Measurements from ENCODE around the gene ZNF888.

DNA sequence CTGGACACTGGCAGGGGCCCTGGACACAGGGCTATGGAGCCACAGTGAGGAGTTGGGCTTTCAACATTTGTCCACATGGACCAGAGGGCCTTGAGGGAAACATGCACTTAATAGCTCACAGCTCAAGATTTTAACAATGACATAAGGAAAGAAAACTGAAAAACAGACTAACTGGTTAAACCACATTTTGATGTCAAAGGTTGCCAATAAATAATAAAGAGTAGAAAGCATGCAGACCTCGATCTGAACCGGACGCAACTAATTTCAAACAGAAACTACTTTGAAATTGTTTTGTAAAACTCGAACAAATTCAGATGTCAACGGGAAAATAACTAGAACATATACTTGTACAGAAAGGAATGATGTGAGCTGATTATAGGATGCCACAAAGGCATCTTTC, 15.5 kb upstream of the ZNF888 start:
- TF ChIP-seq, protein P1, sequence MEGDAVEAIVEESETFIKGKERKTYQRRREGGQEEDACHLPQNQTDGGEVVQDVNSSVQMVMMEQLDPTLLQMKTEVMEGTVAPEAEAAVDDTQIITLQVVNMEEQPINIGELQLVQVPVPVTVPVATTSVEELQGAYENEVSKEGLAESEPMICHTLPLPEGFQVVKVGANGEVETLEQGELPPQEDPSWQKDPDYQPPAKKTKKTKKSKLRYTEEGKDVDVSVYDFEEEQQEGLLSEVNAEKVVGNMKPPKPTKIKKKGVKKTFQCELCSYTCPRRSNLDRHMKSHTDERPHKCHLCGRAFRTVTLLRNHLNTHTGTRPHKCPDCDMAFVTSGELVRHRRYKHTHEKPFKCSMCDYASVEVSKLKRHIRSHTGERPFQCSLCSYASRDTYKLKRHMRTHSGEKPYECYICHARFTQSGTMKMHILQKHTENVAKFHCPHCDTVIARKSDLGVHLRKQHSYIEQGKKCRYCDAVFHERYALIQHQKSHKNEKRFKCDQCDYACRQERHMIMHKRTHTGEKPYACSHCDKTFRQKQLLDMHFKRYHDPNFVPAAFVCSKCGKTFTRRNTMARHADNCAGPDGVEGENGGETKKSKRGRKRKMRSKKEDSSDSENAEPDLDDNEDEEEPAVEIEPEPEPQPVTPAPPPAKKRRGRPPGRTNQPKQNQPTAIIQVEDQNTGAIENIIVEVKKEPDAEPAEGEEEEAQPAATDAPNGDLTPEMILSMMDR (IDR thresholded peaks at IDR 0.05): no peak
- TF ChIP-seq POLR2A (IDR thresholded peaks at IDR 0.05): no peak
